ENCODE measurements around the gene PET100.

PET100 gene

GRCh38 chr19:7629347-7630054, at the start of gene PET100, which contains the start of gene XAB2:
Gene PET100 (plus strand): TSS chr19:7629793. CDS start chr19:7629834, 41 bp downstream.
Gene XAB2 (minus strand): TSS chr19:7629545. CDS start chr19:7629527, 18 bp downstream.
- peak; percentile 98 for DNase-seq (ENCODE audit: low spot score)

GRCh38 chr19:7582446-7582845, 47.1 kb upstream of the PET100 start:
- no peak for DNase-seq (ENCODE audit: low spot score)

- DNase-seq (ENCODE audit: low spot score) = no peak
These were observed 39.8 kb upstream of the PET100 start for GRCh38 chr19:7589822-7590221.

GRCh38 chr19:7590256-7590655, 39.3 kb upstream of the PET100 start:
- DNase-seq (ENCODE audit: low spot score) = no peak

GRCh38 chr19:7595466-7596133, 34.0 kb upstream of the PET100 start, which contains the start of gene CAMSAP3:
Gene CAMSAP3 (plus strand): TSS chr19:7595863. CDS start chr19:7596003, 140 bp downstream.
- peak; percentile 14 for DNase-seq (ENCODE audit: low spot score)

- no peak for DNase-seq (ENCODE audit: low spot score)
These were observed 33.2 kb upstream of the PET100 start for GRCh38 chr19:7596211-7596937.

- no peak for DNase-seq (ENCODE audit: low spot score)
These were observed 31.9 kb upstream of the PET100 start for GRCh38 chr19:7597689-7598088.

GRCh38 chr19:7598180-7598579, 31.4 kb upstream of the PET100 start:
- DNase-seq (ENCODE audit: low spot score) = no peak

- no peak for DNase-seq (ENCODE audit: low spot score)
These were observed 28.9 kb upstream of the PET100 start for GRCh38 chr19:7600721-7601120.

- DNase-seq (ENCODE audit: low spot score) = no peak
These were observed 27.2 kb upstream of the PET100 start for GRCh38 chr19:7602240-7602934.

- no peak for DNase-seq (ENCODE audit: low spot score)
These were observed 26.6 kb upstream of the PET100 start for GRCh38 chr19:7602935-7603497.

- no peak for DNase-seq (ENCODE audit: low spot score)
These were observed 25.7 kb upstream of the PET100 start for GRCh38 chr19:7603919-7604318.

GRCh38 chr19:7605490-7606222, 23.9 kb upstream of the PET100 start:
- no peak for DNase-seq (ENCODE audit: low spot score)

- DNase-seq (ENCODE audit: low spot score) = no peak
These were observed 23.3 kb upstream of the PET100 start for GRCh38 chr19:7606289-7606688.

GRCh38 chr19:7607212-7607873, 22.2 kb upstream of the PET100 start:
- DNase-seq (ENCODE audit: low spot score) = no peak

GRCh38 chr19:7607874-7608560, 21.6 kb upstream of the PET100 start:
- DNase-seq (ENCODE audit: low spot score) = no peak

GRCh38 chr19:7610491-7611240, 18.9 kb upstream of the PET100 start:
- DNase-seq (ENCODE audit: low spot score) = no peak

- no peak for DNase-seq (ENCODE audit: low spot score)
These were observed 17.9 kb upstream of the PET100 start for GRCh38 chr19:7611541-7612279.

Measured in CD4-positive, alpha-beta T cell treated with Interleukin-15 for 4 hours (primary cell).